HEK293 (cell line): ENCODE results near the gene UROD.

Experiments
- CTCF ChIA-PET: fragments of 350-600 bp; formaldehyde crosslinking; extraction: SDS; loops from one replicate; lab custom pipeline; 2021; ENCODE audit warnings: antibody characterized with exemption; lab: Yijun Ruan, JAX
- POLR2A ChIA-PET: fragments of 300-600 bp; formaldehyde crosslinking; extraction: SDS; loops from one replicate; lab custom pipeline; 2020; ENCODE audit warnings: antibody characterized with exemption, inconsistent platforms; lab: Yijun Ruan, JAX
- H3K27ac ChIP-seq: fragments of 200-500 bp; sonication (Bioruptor generic); 2 replicates; pipeline ENCODE4 v1.5.1; 2014; ENCODE audit warnings: low read depth, low read length, control low read depth, inconsistent platforms; ENCODE audit errors: extremely low read depth
- H3K36me3 ChIP-seq, 2 experiments: fragments of 200-500 bp in 1 of 2; sonication (Bioruptor generic) in 1 of 2; 1 replicate in 1 of 2; 2 replicates in 1 of 2; pipeline ENCODE4 v1.5.1; 2014 to 2017; ENCODE audit warnings: inconsistent platforms in 2 of 2, low read length in 2 of 2; ENCODE audit not compliant: control insufficient read depth in 2 of 2, insufficient read depth in 1 of 2
- H3K4me1 ChIP-seq: fragments of 200-500 bp; sonication (Bioruptor generic); 2 replicates; pipeline ENCODE4 v1.5.1; 2014; ENCODE audit warnings: mild to moderate bottlenecking, low read length, inconsistent platforms; ENCODE audit not compliant: control insufficient read depth, insufficient read depth
- H3K4me3 ChIP-seq: 2 replicates; pipeline ENCODE4 v1.5.1; 2011; ENCODE audit warnings: low read depth, mild to moderate bottlenecking, control low read depth, low read length, moderate library complexity
- H3K9me3 ChIP-seq: fragments of 200-500 bp; sonication (Bioruptor generic); 2 replicates; pipeline ENCODE4 v1.5.1; 2014; ENCODE audit warnings: low read depth, low read length, inconsistent platforms; ENCODE audit not compliant: control insufficient read depth, insufficient read depth
- EGR2 ChIP-seq: fragments of 450-650 bp; formaldehyde crosslinking; IDR thresholded peaks from 2 replicates; pipeline ENCODE4 v1.5.1; 2016; ENCODE audit warnings: low read depth, missing biosample characterization, missing genetic modification characterization
- HIC1 ChIP-seq: fragments of 450-650 bp; formaldehyde crosslinking; IDR thresholded peaks from 2 replicates; pipeline ENCODE4 v1.5.1; 2016; ENCODE audit warnings: missing biosample characterization, missing genetic modification characterization
- KLF1 ChIP-seq: fragments of 450-650 bp; formaldehyde crosslinking; IDR thresholded peaks from 2 replicates; pipeline ENCODE4 v1.5.1; 2016; ENCODE audit warnings: missing biosample characterization, missing genetic modification characterization
- KLF9 ChIP-seq: fragments of 450-650 bp; formaldehyde crosslinking; IDR thresholded peaks from 2 replicates; pipeline ENCODE4 v1.5.1; 2016; ENCODE audit warnings: missing biosample characterization, missing genetic modification characterization, low read depth
- REPIN1 ChIP-seq: fragments of 450-650 bp; formaldehyde crosslinking; IDR thresholded peaks from 2 replicates; pipeline ENCODE4 v1.5.1; 2017; ENCODE audit warnings: missing biosample characterization, missing genetic modification characterization, low read depth
- SCRT2 ChIP-seq: fragments of 450-650 bp; formaldehyde crosslinking; IDR thresholded peaks from 2 replicates; pipeline ENCODE4 v1.5.1; 2016; ENCODE audit warnings: missing biosample characterization, missing genetic modification characterization
- SP2 ChIP-seq: fragments of 450-650 bp; formaldehyde crosslinking; IDR thresholded peaks from 2 replicates; pipeline ENCODE4 v1.5.1; 2016; ENCODE audit warnings: missing biosample characterization, missing genetic modification characterization
- SP3 ChIP-seq: fragments of 450-650 bp; formaldehyde crosslinking; IDR thresholded peaks from 2 replicates; pipeline ENCODE4 v1.5.1; 2016; ENCODE audit warnings: missing biosample characterization, missing genetic modification characterization
- ZBTB17 ChIP-seq: fragments of 450-650 bp; formaldehyde crosslinking; IDR thresholded peaks from 2 replicates; pipeline ENCODE4 v1.5.1; 2016; ENCODE audit warnings: missing biosample characterization, missing genetic modification characterization
- ZBTB48 ChIP-seq: fragments of 450-650 bp; formaldehyde crosslinking; IDR thresholded peaks from 2 replicates; pipeline ENCODE4 v1.5.1; 2016; ENCODE audit warnings: missing biosample characterization, missing genetic modification characterization
- ZBTB8A ChIP-seq: fragments of 450-650 bp; formaldehyde crosslinking; IDR thresholded peaks from 2 replicates; pipeline ENCODE4 v1.5.1; 2016; ENCODE audit warnings: missing biosample characterization, missing genetic modification characterization
- ZNF280D ChIP-seq: fragments of 450-650 bp; formaldehyde crosslinking; IDR thresholded peaks from 2 replicates; pipeline ENCODE4 v1.5.1; 2016; ENCODE audit warnings: missing biosample characterization, missing genetic modification characterization
- ZNF324 ChIP-seq: fragments of 450-650 bp; formaldehyde crosslinking; IDR thresholded peaks from 2 replicates; pipeline ENCODE4 v1.5.1; 2016; ENCODE audit warnings: missing biosample characterization, missing genetic modification characterization
- ZNF335 ChIP-seq: fragments of 450-650 bp; formaldehyde crosslinking; conservative IDR thresholded peaks from 2 replicates; pipeline ENCODE4 v1.5.1; 2016; ENCODE audit warnings: missing biosample characterization, missing genetic modification characterization
- ZNF394 ChIP-seq: fragments of 450-650 bp; formaldehyde crosslinking; IDR thresholded peaks from 2 replicates; pipeline ENCODE4 v1.5.1; 2016; ENCODE audit warnings: missing biosample characterization, missing genetic modification characterization, mild to moderate bottlenecking, moderate library complexity, borderline replicate concordance
- ZNF501 ChIP-seq: fragments of 450-650 bp; formaldehyde crosslinking; IDR thresholded peaks from 2 replicates; pipeline ENCODE4 v1.5.1; 2016; ENCODE audit warnings: missing biosample characterization, missing genetic modification characterization
- ZNF510 ChIP-seq: fragments of 450-650 bp; formaldehyde crosslinking; IDR thresholded peaks from 2 replicates; pipeline ENCODE4 v1.5.1; 2018; ENCODE audit warnings: mild to moderate bottlenecking, missing genetic modification characterization, missing biosample characterization; ENCODE audit not compliant: insufficient replicate concordance
- ZNF571 ChIP-seq: fragments of 450-650 bp; formaldehyde crosslinking; IDR thresholded peaks from 2 replicates; pipeline ENCODE4 v1.5.0; 2017; ENCODE audit warnings: missing biosample characterization, missing genetic modification characterization
- ZNF600 ChIP-seq: fragments of 450-650 bp; formaldehyde crosslinking; IDR thresholded peaks from 2 replicates; pipeline ENCODE4 v1.5.1; 2016; ENCODE audit warnings: missing biosample characterization, missing genetic modification characterization
- ZNF776 ChIP-seq: fragments of 450-650 bp; formaldehyde crosslinking; IDR thresholded peaks from 2 replicates; pipeline ENCODE4 v1.5.0; 2017; ENCODE audit warnings: missing biosample characterization, missing genetic modification characterization, borderline replicate concordance

The UROD gene

GRCh38 chr1:45009956-45010854, 1.8 kb upstream of the UROD start:
- H3K36me3 ChIP-seq: peaks cover 0 to 67% of the 10 kb centered on the region in 2 experiments; a peak in 1 of 3 replicates
- no peaks in the 10 kb centered on the region for H3K4me1 ChIP-seq
- no peak overlapping the region; the same call in 1 of the 2 replicates for H3K27ac ChIP-seq

More at GRCh38 chr1:45009956-45010854, 1.8 kb upstream of the UROD start:
- TF ChIP-seq ZBTB8A (tag by site-specific recombination) (peak; percentile 92), ZBTB48 (tag by site-specific recombination) (no peak), KLF1 (tag by site-specific recombination) (0 out of 2 replicates have a peak, but pooled peaks have one; percentile 40), ZNF600 (tag by site-specific recombination) (peak; percentile 31), ZBTB17 (tag by site-specific recombination) (peak; percentile 76), ZNF394 (peak; percentile 97), SCRT2 (peak; percentile 65), HIC1 (peak; percentile 63; the same call in 1 of the 2 replicates), SP2 (tag by site-specific recombination) (peak; percentile 76), EGR2 (tag by site-specific recombination) (0 out of 2 replicates have a peak, but pooled peaks have one; percentile 6), KLF9 (tag by site-specific recombination) (peak; percentile 30; the same call in 1 of the 2 replicates), ZNF280D (tag by site-specific recombination) (no peak), ZNF324 (tag by site-specific recombination) (no peak), REPIN1 (tag by site-specific recombination) (no peak), ZNF501 (peak; percentile 36; the same call in 1 of the 2 replicates), ZNF776 (no peak), ZNF510 (tag by site-specific recombination) (no peak), ZNF335 (tag by site-specific recombination) (peak; percentile 98), SP3 (peak; percentile 66), ZNF571 (tag by site-specific recombination) (no peak)
- CTCF ChIA-PET: interaction anchor here (0.5 to 12.0 kb wide), 14 partner anchors 18 to 486 kb away, joined by 3 to 304 read pairs (median 4); partner anchors contain the start of gene TESK2
- POLR2A ChIA-PET: interaction anchor here (0.6 to 5.7 kb wide), 20 partner anchors 7 to 739 kb away, joined by 3 to 83 read pairs (median 12); partner anchors contain the start of genes BTBD19, CCDC163, EIF2B3 and MMACHC
- Histone ChIP-seq H3K9me3 (no peaks in the 10 kb centered on the region), H3K4me3 (peak overlapping the region; percentile 84)
